Measurements from ENCODE around the gene BTLA.
"Not testable (repeated sequence)": the region's sequence is repeated elsewhere in the genome, so short reads cannot be mapped to it uniquely, and the experiment has no call there.

The BTLA gene

GRCh38 chr3:112429960-112430359, 69.3 kb downstream of the BTLA start:
- no peak overlapping the region for H3K4me3 ChIP-seq (ENCODE audit: control insufficient read depth, low read depth, low read length)
- TF ChIP-seq CTCF (conservative IDR thresholded peaks at IDR 0.05; ENCODE audit: control insufficient read depth, insufficient read depth, low read depth, low read length), result no peak

GRCh38 chr3:112427123-112427522, 72.1 kb downstream of the BTLA start:
- no peak for DNase-seq (ENCODE audit: low read depth)
- H3K4me3 ChIP-seq (ENCODE audit: control insufficient read depth, low read depth, low read length), result no peak overlapping the region
- no peak for TF ChIP-seq CTCF (conservative IDR thresholded peaks at IDR 0.05; ENCODE audit: control insufficient read depth, insufficient read depth, low read depth, low read length)

More at GRCh38 chr3:112429960-112430359, 69.3 kb downstream of the BTLA start:
- no peak for DNase-seq (ENCODE audit: low read depth)

GRCh38 chr3:112425858-112426750, 73.2 kb downstream of the BTLA start:
- no peak overlapping the region for H3K4me3 ChIP-seq (ENCODE audit: control insufficient read depth, low read depth, low read length)
- TF ChIP-seq CTCF (conservative IDR thresholded peaks at IDR 0.05; ENCODE audit: control insufficient read depth, insufficient read depth, low read depth, low read length), result no peak
- no peak for DNase-seq (ENCODE audit: low read depth)

GRCh38 chr3:112425382-112425781, 73.9 kb downstream of the BTLA start:
- no peak overlapping the region for H3K4me3 ChIP-seq (ENCODE audit: control insufficient read depth, low read depth, low read length)
- TF ChIP-seq CTCF (conservative IDR thresholded peaks at IDR 0.05; ENCODE audit: control insufficient read depth, insufficient read depth, low read depth, low read length), result no peak
- no peak for DNase-seq (ENCODE audit: low read depth)

GRCh38 chr3:112424394-112424793, 74.9 kb downstream of the BTLA start:
- no peak for DNase-seq (ENCODE audit: low read depth)
- no peak for TF ChIP-seq CTCF (conservative IDR thresholded peaks at IDR 0.05; ENCODE audit: control insufficient read depth, insufficient read depth, low read depth, low read length)
- no peak overlapping the region for H3K4me3 ChIP-seq (ENCODE audit: control insufficient read depth, low read depth, low read length)

- not testable (repeated sequence) for DNase-seq (ENCODE audit: low read depth); H3K4me3 ChIP-seq (ENCODE audit: control insufficient read depth, low read depth, low read length)
Observed at GRCh38 chr3:112422921-112423320, 76.4 kb downstream of the BTLA start.

- DNase-seq (ENCODE audit: low read depth); H3K4me3 ChIP-seq (ENCODE audit: control insufficient read depth, low read depth, low read length): not testable (repeated sequence)
Observed at GRCh38 chr3:112418526-112418925, 80.7 kb downstream of the BTLA start.
